Testis (tissue), 3 donors: ENCODE results near the gene TPRX2. TPM values are rescaled to one million over a fixed set of nuclear protein-coding genes. Genes with fewer than 3 reads are reported as not detected.

Experiments used
- DNase-seq: peaks from one replicate; pipeline ENCODE4 v3.0.0-alpha.2; 2019
- H3K27ac ChIP-seq, 2 donors: fragments of 200-600 bp; sonication (generic); one replicate each; pipeline ENCODE4 v1.5.1; 2019
- H3K27me3 ChIP-seq: fragments of 200-600 bp; sonication (generic); one replicate; pipeline ENCODE4 v1.5.1; 2019
- H3K36me3 ChIP-seq: fragments of 200-600 bp; sonication (generic); one replicate; pipeline ENCODE4 v1.5.1; 2017; ENCODE audit warnings: low read depth; ENCODE audit errors: missing control alignments
- H3K4me1 ChIP-seq: fragments of 200-600 bp; sonication (generic); one replicate; pipeline ENCODE4 v1.5.1; 2019
- H3K4me3 ChIP-seq, 2 donors: fragments of 200-600 bp; sonication (generic); one replicate each; pipeline ENCODE4 v1.5.1; 2017 to 2019
- H3K9me3 ChIP-seq: fragments of 200-600 bp; sonication (generic); one replicate; pipeline ENCODE4 v1.5.1; 2017
- CTCF ChIP-seq, 3 experiments: fragments of 450-650 bp in 2 of 3; fragments of 200-600 bp in 1 of 3; sonication (generic) in 1 of 3; IDR thresholded peaks; one replicate each; pipeline ENCODE4 v1.5.1; 2016 to 2019; ENCODE audit warnings: antibody characterized with exemption in 3 of 3, mild to moderate bottlenecking in 2 of 3, moderate library complexity in 1 of 3
- POLR2A ChIP-seq: fragments of 450-650 bp; IDR thresholded peaks from one replicate; pipeline ENCODE4 v1.6.1; 2017; ENCODE audit warnings: antibody characterized with exemption, mild to moderate bottlenecking, moderate library complexity
- WGBS, 2 donors: methylation state at CpG; one replicate each; pipeline ENCODE4 v1.1.5; 2018; 5-methylcytosine and 5-hydroxymethylcytosine counted together
- intact Hi-C: fragments of 100-400 bp; cut with DNase I; formaldehyde crosslinking; loops from one replicate; pipeline ENCODE4 v1.15.1; 2023; ENCODE audit warnings: low total_unique reads
- polyA plus RNA-seq: library from polyadenylated mRNA; stranded (reverse); fragments of 350-450 nt; fragmentation: Illumina TruSeq; extraction: RNeasy Lipid Tissue Mini Kit (QIAGEN cat#74804); gene quantifications from one replicate; pipeline ENCODE4 v1.2.3, GENCODE V29; 2014; ENCODE audit warnings: low read depth, low replicate concordance; ENCODE audit not compliant: insufficient read depth
- total RNA-seq, 2 donors: library from RNA; depleted of rRNA; stranded (reverse); fragments of >200 nt; gene quantifications; one replicate each; pipeline ENCODE4 v1.2.3, GENCODE V29; 2016

TPRX2 gene
- total and polyA plus RNA-seq, 3 donors from 2014 or later, result 0.37 to 0.63 (median 0.53) TPM

GRCh38 chr19:47881757-47882156 is 22.7 kb downstream of the TPRX2 start:
- no peak overlapping the region for H3K27ac ChIP-seq
- H3K4me1 ChIP-seq, result no peaks in the 10 kb centered on the region
- 79 to 88% methylated on average over 5 of the region's 5 CpGs for WGBS, 2 donors
- no peak for TF ChIP-seq CTCF (IDR thresholded peaks at IDR 0.05)
- TF ChIP-seq POLR2A, result no peak
- no peak overlapping the region for H3K4me3 ChIP-seq
- H3K9me3 ChIP-seq, result no peaks in the 10 kb centered on the region
- H3K27me3 ChIP-seq, result no peaks in the 10 kb centered on the region
- H3K36me3 ChIP-seq, result no peaks in the 10 kb centered on the region
- intact Hi-C loops, result no loop called here
- DNase-seq, result no peak

GRCh38 chr19:47882890-47883289 is 23.9 kb downstream of the TPRX2 start:
- intact Hi-C loops, result no loop called here
- Histone ChIP-seq H3K9me3 (no peaks in the 10 kb centered on the region), H3K27me3 (no peaks in the 10 kb centered on the region), H3K27ac (no peak overlapping the region), H3K36me3 (no peaks in the 10 kb centered on the region), H3K4me3 (no peak overlapping the region), H3K4me1 (no peaks in the 10 kb centered on the region)
- 68 to 90% methylated on average over 3 of the region's 3 CpGs for WGBS, 2 donors
- no peak for DNase-seq
- TF ChIP-seq POLR2A (no peak), CTCF (IDR thresholded peaks at IDR 0.05) (no peak)

GRCh38 chr19:47885067-47885463 is 26.0 kb downstream of the TPRX2 start:
- Histone ChIP-seq H3K36me3 (no peaks in the 10 kb centered on the region), H3K9me3 (no peaks in the 10 kb centered on the region), H3K4me3 (no peak overlapping the region), H3K27ac (no peak overlapping the region), H3K27me3 (no peaks in the 10 kb centered on the region), H3K4me1 (peaks cover 11% of the 10 kb centered on the region)
- DNase-seq, result no peak
- WGBS, 2 donors, result 71 to 85% methylated on average over 5 of the region's 5 CpGs
- TF ChIP-seq CTCF (IDR thresholded peaks at IDR 0.05) (no peak), POLR2A (no peak)
- intact Hi-C loops, result no loop called here

GRCh38 chr19:47886010-47886559 is 27.1 kb downstream of the TPRX2 start, which contains the start of gene SULT2A1:
Gene SULT2A1, minus strand, starts transcription at chr19:47886315. Its CDS starts 58 bp downstream, at chr19:47886257.
- WGBS, 2 donors, result 74 to 80% methylated on average over 12 of the region's 12 CpGs
- no peak for DNase-seq
- intact Hi-C loops, result no loop called here

More at GRCh38 chr19:47886010-47886559, 27.1 kb downstream of the TPRX2 start, which contains the start of gene SULT2A1:
- Histone ChIP-seq H3K9me3 (no peaks in the 10 kb centered on the region), H3K27ac (no peak within 1 kb of the TSS), H3K36me3 (no peaks in the 10 kb centered on the region), H3K4me3 (no peak within 1 kb of the TSS), H3K27me3 (no peaks in the 10 kb centered on the region), H3K4me1 (peaks cover 14% of the 10 kb centered on the region)
- TF ChIP-seq POLR2A, result no peak
- TF ChIP-seq CTCF (IDR thresholded peaks at IDR 0.05), result no peak
